ENCODE results near the gene NOXO1.
A peak's percentile ranks its signal among the peaks of the same experiment; 100 is the strongest.
"Not testable (repeated sequence)": the region's sequence is repeated elsewhere in the genome, so short reads cannot be mapped to it uniquely, and the experiment has no call there.

The NOXO1 gene

GRCh38 chr16:1979271-1980029, 1.8 kb downstream of the NOXO1 start:
- peak; percentile 28 to 82 for DNase-seq

DNA sequence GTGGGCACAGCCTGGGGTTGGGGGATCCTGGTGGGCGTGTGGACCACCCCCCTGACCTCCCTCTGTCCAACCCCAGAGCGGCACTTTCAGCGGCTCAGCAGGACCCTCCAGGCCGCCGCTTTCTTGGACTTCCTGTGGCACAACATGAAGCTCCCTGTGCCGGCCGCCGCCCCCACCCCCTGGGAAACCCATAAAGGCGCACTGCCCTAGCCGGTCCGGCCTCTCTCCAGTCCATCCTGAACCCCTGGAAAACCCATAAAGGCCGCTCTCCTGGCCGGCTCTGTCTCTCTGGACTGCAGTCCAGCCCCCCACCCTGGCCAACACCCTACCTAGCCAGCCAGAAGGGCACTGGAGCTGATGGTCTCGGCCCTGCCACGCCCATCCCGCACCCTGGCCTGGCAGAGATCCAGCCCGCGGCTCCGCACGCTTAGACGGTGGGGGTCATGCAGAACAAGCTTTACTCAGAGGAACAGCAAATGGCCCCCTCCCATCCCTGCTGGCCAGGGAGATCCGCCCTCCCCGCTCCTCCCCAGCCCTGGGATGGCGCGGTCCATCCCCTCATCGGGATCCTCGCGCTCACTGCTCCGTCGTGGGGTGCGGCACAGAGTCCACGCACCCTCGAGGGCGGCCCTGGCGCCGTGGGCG, 2.7 kb downstream of the NOXO1 start:
- DNase-seq = no peak

- no peak for DNase-seq
Measured at GRCh38 chr16:1977875-1978268, 3.4 kb downstream of the NOXO1 start.

GRCh38 chr16:1976951-1977874, 4.1 kb downstream of the NOXO1 start:
- DNase-seq = no peak

DNA sequence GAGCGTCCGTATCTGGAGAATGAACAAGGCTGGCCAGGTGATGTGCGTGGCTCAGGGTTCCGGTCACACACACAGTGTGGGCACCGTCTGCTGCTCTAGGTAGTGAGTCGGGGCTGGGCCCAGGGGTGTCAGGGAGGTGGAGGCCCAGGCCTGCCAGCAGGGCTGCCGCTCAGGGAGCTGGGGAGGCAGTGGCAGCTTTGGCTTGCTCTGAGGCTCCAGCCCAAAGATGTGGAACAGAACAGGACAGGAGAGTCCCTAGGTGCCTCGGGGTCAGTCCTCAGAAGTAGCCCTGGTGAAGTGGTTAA, 5.1 kb downstream of the NOXO1 start:
- DNase-seq = no peak

DNA sequence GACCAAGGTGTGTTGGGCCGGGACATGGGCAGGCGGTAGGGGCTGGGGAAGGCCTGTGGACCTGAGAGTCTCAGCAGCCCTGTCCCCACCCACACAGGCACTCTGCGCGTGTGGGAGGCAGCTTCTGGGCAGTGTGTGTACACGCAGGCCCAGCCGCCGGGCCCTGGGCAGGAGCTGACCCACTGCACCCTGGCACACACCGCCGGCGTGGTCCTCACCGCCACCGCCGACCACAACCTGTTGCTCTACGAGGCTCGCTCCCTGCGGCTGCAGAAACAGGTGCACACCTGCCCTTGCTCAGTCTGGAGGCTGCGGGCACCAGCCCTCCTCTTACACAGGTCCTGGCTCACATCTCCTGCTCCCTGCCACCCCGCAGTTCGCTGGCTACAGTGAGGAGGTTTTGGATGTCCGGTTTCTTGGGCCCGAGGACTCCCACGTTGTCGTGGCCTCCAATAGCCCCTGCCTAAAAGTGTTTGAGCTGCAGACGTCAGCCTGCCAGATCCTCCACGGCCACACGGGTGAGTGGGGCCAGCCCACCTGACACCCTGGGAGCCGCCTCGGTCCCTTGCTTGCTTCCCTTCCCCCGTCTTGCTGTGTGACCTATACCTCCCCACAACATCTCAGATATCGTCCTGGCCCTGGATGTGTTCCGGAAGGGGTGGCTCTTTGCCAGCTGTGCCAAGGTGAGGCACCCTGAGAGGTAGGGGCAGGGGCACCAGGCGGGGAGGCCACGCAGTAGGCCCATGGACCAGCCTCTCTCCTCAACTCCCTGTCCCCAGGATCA, 5.6 kb downstream of the NOXO1 start:
- no peak for DNase-seq

- DNase-seq = no peak
Measured at GRCh38 chr16:1974157-1975070, 6.9 kb downstream of the NOXO1 start.

DNA sequence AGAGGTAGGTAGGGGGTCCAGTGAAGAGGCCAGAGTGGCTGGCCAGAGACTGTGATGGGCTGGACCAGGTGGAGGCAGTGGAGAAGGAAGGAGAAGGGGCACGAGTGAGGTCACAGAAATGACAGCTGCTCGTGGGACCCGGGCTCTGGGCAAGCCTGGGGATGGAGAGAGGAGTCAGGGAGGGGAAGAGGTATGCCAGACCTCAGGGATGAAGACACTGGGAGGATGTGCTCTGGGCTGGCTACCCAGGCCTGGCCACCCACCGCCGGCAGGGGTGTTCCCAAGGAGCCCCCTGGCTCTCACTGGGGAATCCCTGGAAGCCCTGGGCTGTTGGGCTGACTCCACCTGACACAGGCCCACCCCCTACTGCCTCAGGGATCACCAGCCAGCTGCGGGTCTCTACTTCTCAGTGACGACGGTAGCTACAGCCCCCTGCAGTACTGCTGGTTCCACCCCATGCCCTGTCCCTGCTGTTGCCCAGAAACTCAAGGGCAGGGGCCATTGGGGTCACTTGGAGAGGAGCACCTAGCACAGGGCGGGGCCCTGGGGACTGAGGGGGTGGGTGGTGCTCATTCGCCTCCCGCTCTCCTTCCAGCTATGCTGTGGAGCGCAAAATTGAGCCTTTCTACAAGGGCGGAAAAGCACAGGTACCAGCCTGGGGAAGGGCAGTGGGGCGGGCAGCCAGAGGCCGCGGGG, 7.7 kb downstream of the NOXO1 start:
- DNase-seq = no peak

DNA sequence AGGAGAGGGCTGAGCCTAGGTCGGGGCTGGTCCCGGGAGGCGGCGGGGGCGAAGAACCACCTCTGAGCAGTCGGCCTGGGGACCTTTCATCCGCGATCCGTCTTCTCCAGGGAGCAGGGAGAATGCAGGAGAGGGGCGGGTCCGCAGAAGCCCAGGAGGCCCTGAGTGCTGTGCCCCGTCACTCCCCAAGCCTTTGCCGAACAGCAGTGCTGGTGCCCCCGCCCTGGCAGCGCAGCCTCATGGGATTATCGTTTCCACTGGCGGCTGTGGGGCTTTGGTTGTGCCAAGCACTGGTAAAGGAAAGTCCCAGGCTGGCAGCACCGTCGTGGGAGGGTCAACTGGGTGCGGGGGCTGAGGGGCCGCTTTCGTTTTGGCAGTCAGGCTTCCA, 8.8 kb downstream of the NOXO1 start:
- DNase-seq = no peak

- DNase-seq = peak; percentile 45 to 91
Measured at GRCh38 chr16:1971796-1972489, 9.3 kb downstream of the NOXO1 start, which contains the start of gene TBL3. TBL3 (plus strand) TSS chr16:1972053; CDS start chr16:1972165, 112 bp downstream.

- DNase-seq = no peak
Measured at GRCh38 chr16:1968146-1968953, 12.9 kb downstream of the NOXO1 start.

DNA sequence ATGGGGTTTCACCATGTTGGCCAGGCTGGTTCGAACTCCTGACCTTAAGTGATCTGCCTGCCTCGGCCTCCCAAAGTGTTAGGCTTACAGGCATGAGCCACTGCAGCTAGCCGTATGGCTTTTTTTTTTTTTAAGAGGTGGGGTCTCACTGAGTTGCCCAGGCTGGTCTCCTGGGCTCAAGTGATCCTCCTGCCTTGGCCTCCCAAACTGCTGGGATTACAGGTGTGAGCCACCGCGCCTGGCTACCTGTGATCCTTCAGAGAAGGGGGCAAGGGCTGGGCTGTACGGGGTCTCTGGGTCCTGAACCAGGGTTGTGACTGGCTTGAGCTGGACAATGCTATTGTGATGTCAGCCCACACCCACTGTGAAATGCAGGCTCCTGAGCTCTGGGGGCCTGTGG, 14.8 kb downstream of the NOXO1 start, which contains the start of gene RNF151:
Gene RNF151, plus strand, starts transcription at position 397 of the 400 bp plus-strand sequence. CDS start 26 bp downstream, outside the sequence.
- no peak for DNase-seq

- DNase-seq = no peak
Measured at GRCh38 chr16:1965396-1966001, 15.8 kb downstream of the NOXO1 start.

DNA sequence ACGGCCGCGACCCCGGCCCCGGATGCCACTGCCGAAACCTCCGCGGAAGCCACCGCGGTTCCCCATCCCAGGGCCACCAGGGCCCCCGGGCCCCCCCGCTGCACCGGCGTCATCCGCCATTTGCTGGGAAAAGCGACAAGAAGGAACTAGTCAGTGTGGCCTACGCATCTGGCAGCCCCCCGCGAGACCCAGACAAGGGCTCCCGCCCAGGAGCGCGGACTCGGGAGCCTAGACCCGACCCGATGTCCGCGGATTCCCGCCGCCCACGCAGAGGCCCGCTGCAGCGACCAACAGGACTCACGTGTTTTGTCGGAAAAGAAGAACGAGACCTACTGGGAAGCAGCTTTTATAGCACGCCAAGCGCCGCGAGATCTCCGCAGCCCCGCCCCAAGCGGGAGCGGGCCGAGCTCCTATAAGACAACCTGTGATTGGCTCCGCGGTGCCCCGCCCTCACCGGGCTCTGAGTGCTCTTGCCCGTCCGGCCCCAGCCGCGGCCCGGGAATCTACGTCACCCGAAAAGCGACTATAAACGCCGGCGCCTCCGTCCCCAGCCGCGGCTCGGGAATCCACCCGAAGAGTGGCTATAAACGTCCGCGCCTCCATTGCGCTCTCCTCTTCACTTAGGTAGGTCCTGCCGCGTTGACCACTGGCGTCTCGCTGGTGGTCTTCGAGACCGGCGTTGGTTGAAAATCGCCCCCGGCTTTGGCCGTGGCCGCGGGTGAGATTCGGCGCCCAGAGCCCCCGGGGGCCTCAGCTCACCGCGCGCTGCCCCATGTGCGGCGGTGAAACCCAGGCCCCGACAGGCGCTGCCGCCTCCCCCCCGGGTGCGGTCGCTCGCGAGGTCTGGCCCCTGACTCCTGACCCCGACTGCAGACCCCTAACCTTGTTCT, 16.5 kb downstream of the NOXO1 start, which contains the start of gene RPS2:
Gene RPS2, minus strand, starts transcription at position 321 of the 890 bp plus-strand sequence. Its CDS starts 201 bp downstream, at position 120.
- DNase-seq = peak; percentile 91 to 96

- DNase-seq = no peak
Measured at GRCh38 chr16:1963806-1964505, 17.3 kb downstream of the NOXO1 start.

- not testable (repeated sequence) for DNase-seq
Measured at GRCh38 chr16:1962161-1963153, 18.8 kb downstream of the NOXO1 start.
